ENCODE results near the gene JAG2. TPM values are rescaled to one million over a fixed set of nuclear protein-coding genes. Genes with fewer than 3 reads are reported as not detected.

Gene JAG2
- total RNA-seq, 6 experiments from 2014 or later, result 1.1 to 3.5 (median 1.2) TPM

- H3K9me3 ChIP-seq, result no peaks in the 10 kb centered on the region
- H3K4me1 ChIP-seq, result no peaks in the 10 kb centered on the region
- TF ChIP-seq CTCF (IDR thresholded peaks at IDR 0.05) (no peak), POLR2A (IDR thresholded peaks at IDR 0.05) (no peak)
- ATAC-seq (no peak), DNase-seq (no peak)
- H3K36me3 ChIP-seq, result no peaks in the 10 kb centered on the region
- intact Hi-C loops (cut with DNase I), result no loop called here
- no peak overlapping the region for H3K27ac ChIP-seq
- no peaks in the 10 kb centered on the region for H3K27me3 ChIP-seq
- no peak overlapping the region for H3K4me3 ChIP-seq
- WGBS (ENCODE audit: insufficient coverage, low coverage, low lambda C conversion rate, missing lambda C conversion rate), result 68% methylated on average over 5 of the region's 12 CpGs
These were observed 7.8 kb downstream of the JAG2 start for GRCh38 chr14:105160776-105161175.

GRCh38 chr14:105159344-105159743, 9.2 kb downstream of the JAG2 start:
- ATAC-seq (no peak), DNase-seq (no peak)
- no peaks in the 10 kb centered on the region for H3K9me3 ChIP-seq
- no peaks in the 10 kb centered on the region for H3K36me3 ChIP-seq
- H3K27me3 ChIP-seq, result no peaks in the 10 kb centered on the region
- H3K27ac ChIP-seq, result no peak overlapping the region
- intact Hi-C loops (cut with DNase I), result no loop called here
- H3K4me1 ChIP-seq, result no peaks in the 10 kb centered on the region
- 80% methylated on average over 8 of the region's 14 CpGs for WGBS (ENCODE audit: insufficient coverage, low coverage, low lambda C conversion rate, missing lambda C conversion rate)
- no peak overlapping the region for H3K4me3 ChIP-seq
- TF ChIP-seq POLR2A (IDR thresholded peaks at IDR 0.05) (no peak), CTCF (IDR thresholded peaks at IDR 0.05) (no peak)

GRCh38 chr14:105158794-105159193, 9.8 kb downstream of the JAG2 start:
- Histone ChIP-seq H3K9me3 (no peaks in the 10 kb centered on the region), H3K4me3 (no peak overlapping the region), H3K4me1 (no peaks in the 10 kb centered on the region), H3K27ac (no peak overlapping the region), H3K36me3 (no peaks in the 10 kb centered on the region), H3K27me3 (no peaks in the 10 kb centered on the region)
- intact Hi-C loops (cut with DNase I), result no loop called here
- no CpG with 5 or more reads among the region's 12 CpGs for WGBS (ENCODE audit: insufficient coverage, low coverage, low lambda C conversion rate, missing lambda C conversion rate)
- no peak for ATAC-seq
- TF ChIP-seq CTCF (IDR thresholded peaks at IDR 0.05) (no peak), POLR2A (IDR thresholded peaks at IDR 0.05) (no peak)
- DNase-seq, result no peak

- Histone ChIP-seq H3K36me3 (no peaks in the 10 kb centered on the region), H3K27ac (no peak overlapping the region), H3K4me1 (no peaks in the 10 kb centered on the region), H3K4me3 (no peak overlapping the region), H3K27me3 (no peaks in the 10 kb centered on the region), H3K9me3 (no peaks in the 10 kb centered on the region)
- intact Hi-C loops (cut with DNase I), result no loop called here
- no peak for DNase-seq
- WGBS (ENCODE audit: insufficient coverage, low coverage, low lambda C conversion rate, missing lambda C conversion rate), result no CpG with 5 or more reads among the region's 15 CpGs
- no peak for ATAC-seq
- TF ChIP-seq CTCF (IDR thresholded peaks at IDR 0.05) (no peak), POLR2A (IDR thresholded peaks at IDR 0.05) (no peak)
These were observed 10.7 kb downstream of the JAG2 start for GRCh38 chr14:105157872-105158271.
